Chondrocyte (in vitro differentiated cells): Measurements from ENCODE around the gene RNF111. TPM values are rescaled to one million over a fixed set of nuclear protein-coding genes. Genes with fewer than 3 reads are reported as not detected.

ENCODE experiments used
- DNase-seq: peaks from one replicate; pipeline ENCODE4 v3.0.0; 2021; ENCODE audit warnings: mixed read lengths, low spot score
- H3K27ac Mint-ChIP-seq: one replicate; pipeline ENCODE4 v1.8.0; 2021; ENCODE audit warnings: mild to moderate bottlenecking, moderate library complexity, mixed read lengths; ENCODE audit not compliant: unreplicated experiment
- H3K27me3 Mint-ChIP-seq: 2 replicates; pipeline ENCODE4 v1.8.0; 2021; ENCODE audit warnings: low read depth, mixed read lengths
- H3K36me3 Mint-ChIP-seq: 2 replicates; pipeline ENCODE4 v1.8.0; 2021; ENCODE audit warnings: low read depth, mixed read lengths
- H3K4me1 Mint-ChIP-seq: 2 replicates; pipeline ENCODE4 v1.8.0; 2021; ENCODE audit warnings: low read depth, mild to moderate bottlenecking, mixed read lengths
- H3K4me3 Mint-ChIP-seq: one replicate; pipeline ENCODE4 v1.8.0; 2021; ENCODE audit warnings: mild to moderate bottlenecking, moderate library complexity, mixed read lengths; ENCODE audit not compliant: unreplicated experiment
- H3K9me3 Mint-ChIP-seq: 2 replicates; pipeline ENCODE4 v1.8.0; 2021; ENCODE audit warnings: low read depth, mixed read lengths
- total RNA-seq: library from RNA; stranded (reverse); gene quantifications from 3 replicates; pipeline ENCODE4 v1.2.1, GENCODE V29; 2021
- TF ChIP-seq, protein P1 (sequence below): fragments of 200-600 bp; sonication (generic); IDR thresholded peaks from 2 replicates; pipeline ENCODE4 v1.5.0; 2021; ENCODE audit warnings: antibody characterized with exemption, mild to moderate bottlenecking, moderate library complexity

RNF111 gene
- total RNA-seq, 1 donor from 2014 or later: 27.1 TPM

DNA sequence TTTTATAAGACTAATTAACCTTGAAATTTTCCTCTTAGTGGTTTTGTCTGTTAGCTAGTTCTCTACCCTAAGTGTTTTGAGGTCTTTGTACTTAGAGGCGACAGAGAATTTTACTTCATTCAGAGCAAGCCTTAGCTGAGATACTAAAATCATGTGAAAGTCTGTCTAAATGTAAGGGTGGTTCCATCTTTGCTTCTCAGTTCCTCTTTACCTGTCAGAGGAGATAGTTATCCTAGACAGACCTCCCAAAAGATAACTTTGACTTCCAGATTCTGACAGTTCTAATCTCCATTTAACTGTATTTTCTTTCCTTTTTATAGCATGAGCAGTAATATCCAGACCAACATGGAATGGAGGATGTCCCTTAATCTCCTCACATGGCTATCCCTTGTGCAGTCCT lies 34.7 kb downstream of the RNF111 start:
- no peak overlapping the region for H3K4me3 Mint-ChIP-seq
- H3K4me1 Mint-ChIP-seq: peaks cover 4% of the 10 kb centered on the region
- no peak for DNase-seq
- H3K36me3 Mint-ChIP-seq: peaks cover 4% of the 10 kb centered on the region
- no peaks in the 10 kb centered on the region for H3K27me3 Mint-ChIP-seq
- no peak overlapping the region for H3K27ac Mint-ChIP-seq
- no peaks in the 10 kb centered on the region for H3K9me3 Mint-ChIP-seq
- TF ChIP-seq, protein P1, sequence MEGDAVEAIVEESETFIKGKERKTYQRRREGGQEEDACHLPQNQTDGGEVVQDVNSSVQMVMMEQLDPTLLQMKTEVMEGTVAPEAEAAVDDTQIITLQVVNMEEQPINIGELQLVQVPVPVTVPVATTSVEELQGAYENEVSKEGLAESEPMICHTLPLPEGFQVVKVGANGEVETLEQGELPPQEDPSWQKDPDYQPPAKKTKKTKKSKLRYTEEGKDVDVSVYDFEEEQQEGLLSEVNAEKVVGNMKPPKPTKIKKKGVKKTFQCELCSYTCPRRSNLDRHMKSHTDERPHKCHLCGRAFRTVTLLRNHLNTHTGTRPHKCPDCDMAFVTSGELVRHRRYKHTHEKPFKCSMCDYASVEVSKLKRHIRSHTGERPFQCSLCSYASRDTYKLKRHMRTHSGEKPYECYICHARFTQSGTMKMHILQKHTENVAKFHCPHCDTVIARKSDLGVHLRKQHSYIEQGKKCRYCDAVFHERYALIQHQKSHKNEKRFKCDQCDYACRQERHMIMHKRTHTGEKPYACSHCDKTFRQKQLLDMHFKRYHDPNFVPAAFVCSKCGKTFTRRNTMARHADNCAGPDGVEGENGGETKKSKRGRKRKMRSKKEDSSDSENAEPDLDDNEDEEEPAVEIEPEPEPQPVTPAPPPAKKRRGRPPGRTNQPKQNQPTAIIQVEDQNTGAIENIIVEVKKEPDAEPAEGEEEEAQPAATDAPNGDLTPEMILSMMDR: no peak

DNA sequence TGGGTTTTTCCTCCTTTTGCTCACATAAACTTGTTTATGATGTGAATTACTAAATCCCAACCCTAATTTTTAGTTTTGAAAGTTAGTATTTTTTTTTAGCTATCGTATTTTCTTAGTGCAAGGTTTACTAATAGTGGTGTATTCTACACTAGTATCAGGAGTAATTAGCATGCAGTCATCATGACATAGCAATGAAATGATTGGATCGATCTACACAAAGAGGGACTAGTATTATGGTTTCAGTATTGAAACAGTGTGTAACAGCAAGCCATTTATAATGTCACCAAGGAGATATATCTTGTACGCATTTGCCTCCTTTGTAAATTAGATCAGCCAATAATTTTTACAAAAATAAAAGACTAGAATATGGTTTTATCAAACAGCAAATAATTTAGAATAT lies 38.7 kb downstream of the RNF111 start:
- peaks cover 8% of the 10 kb centered on the region for H3K4me1 Mint-ChIP-seq
- TF ChIP-seq, protein P1: no peak
- no peak overlapping the region for H3K4me3 Mint-ChIP-seq
- no peak overlapping the region for H3K27ac Mint-ChIP-seq
- H3K36me3 Mint-ChIP-seq: peaks cover 9% of the 10 kb centered on the region
- H3K9me3 Mint-ChIP-seq: no peaks in the 10 kb centered on the region
- no peaks in the 10 kb centered on the region for H3K27me3 Mint-ChIP-seq
- no peak for DNase-seq

DNA sequence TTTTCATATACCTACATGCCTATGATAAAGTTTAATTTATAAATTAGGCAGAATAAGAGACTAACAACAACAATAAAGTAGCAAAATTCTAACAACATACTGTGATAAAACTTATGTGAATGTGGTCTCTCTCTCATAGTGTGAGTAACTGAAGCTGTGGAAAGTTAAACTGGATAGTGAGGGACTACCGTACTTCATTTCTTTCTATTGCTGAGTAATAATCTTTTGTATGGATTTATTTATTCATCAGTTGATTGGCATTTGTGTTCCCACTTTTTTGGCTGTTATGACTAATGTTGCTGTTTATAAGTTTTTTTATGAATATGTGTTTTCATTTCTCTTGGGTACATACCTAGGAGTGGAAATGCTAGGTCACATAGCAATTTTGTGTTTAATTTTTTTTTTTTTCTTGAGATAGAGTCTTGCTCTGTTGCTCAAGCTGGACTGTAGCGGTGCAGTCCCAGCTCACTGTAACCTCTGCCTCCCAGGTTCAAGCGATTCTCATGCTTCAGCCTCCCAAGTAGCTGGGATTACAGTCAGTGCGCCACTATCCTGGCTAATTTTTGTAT lies 41.0 kb downstream of the RNF111 start:
- Mint-ChIP-seq H3K4me3 (no peak overlapping the region), H3K27me3 (no peaks in the 10 kb centered on the region), H3K9me3 (no peaks in the 10 kb centered on the region), H3K27ac (no peak overlapping the region), H3K4me1 (peaks cover 12% of the 10 kb centered on the region), H3K36me3 (peaks cover 15% of the 10 kb centered on the region)
- DNase-seq: no peak
- TF ChIP-seq, protein P1: no peak

DNA sequence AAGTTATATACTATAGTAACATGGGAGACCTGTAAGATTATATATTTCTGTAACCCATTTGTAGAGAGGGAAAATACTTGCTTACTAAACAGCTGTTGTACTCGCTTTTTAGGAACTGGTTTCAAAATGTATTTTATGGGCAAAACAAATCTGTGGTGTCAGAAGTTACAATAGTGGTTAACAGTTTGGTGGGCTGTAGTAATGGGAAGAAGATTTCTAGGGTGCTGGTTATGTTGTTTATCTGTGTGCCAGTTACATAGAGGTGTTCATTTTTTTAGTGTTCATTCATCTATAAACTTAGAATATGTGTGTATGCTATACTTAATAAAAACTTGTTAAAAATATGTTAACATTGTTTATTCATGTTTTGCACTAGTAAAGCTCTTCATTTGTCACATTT lies 42.1 kb downstream of the RNF111 start:
- Mint-ChIP-seq H3K4me1 (peaks cover 12% of the 10 kb centered on the region), H3K27me3 (no peaks in the 10 kb centered on the region), H3K9me3 (no peaks in the 10 kb centered on the region), H3K4me3 (no peak overlapping the region), H3K27ac (no peak overlapping the region), H3K36me3 (peaks cover 15% of the 10 kb centered on the region)
- TF ChIP-seq, protein P1: no peak
- DNase-seq: no peak

DNA sequence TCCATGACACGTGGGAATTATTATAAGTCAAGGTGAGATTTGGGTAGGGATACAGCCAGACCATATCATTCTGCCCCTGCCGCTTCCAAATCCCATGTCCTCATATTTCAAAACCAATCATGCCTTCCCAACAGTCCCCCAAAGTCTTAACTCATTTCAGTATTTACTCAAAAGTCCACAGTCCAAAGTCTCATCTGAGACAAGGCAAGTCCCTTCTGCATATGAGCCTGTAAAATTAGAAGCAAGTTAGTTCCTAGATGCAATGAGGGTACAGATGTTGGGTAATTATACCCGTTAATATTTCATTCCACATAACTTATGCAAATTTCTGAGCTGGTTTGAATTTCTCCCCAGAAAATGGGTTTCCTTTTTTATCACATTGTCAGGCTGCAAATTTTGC lies 47.7 kb downstream of the RNF111 start:
- no peak overlapping the region for H3K4me3 Mint-ChIP-seq
- no peak overlapping the region for H3K27ac Mint-ChIP-seq
- peaks cover 27% of the 10 kb centered on the region for H3K36me3 Mint-ChIP-seq
- DNase-seq: no peak
- H3K9me3 Mint-ChIP-seq: no peaks in the 10 kb centered on the region
- no peaks in the 10 kb centered on the region for H3K27me3 Mint-ChIP-seq
- peaks cover 4% of the 10 kb centered on the region for H3K4me1 Mint-ChIP-seq
- TF ChIP-seq, protein P1: no peak
